WTC11 (cell line): ENCODE measurements around the gene SLC36A4. TPM values are rescaled to one million over a fixed set of nuclear protein-coding genes. Genes with fewer than 3 reads are reported as not detected.

Experiments
- ATAC-seq: fragments of 200-7000 bp; cut with Tn5 transposase; 2 replicates; pipeline ENCODE4 v1.10.0; 2021; ENCODE audit warnings: mild to moderate bottlenecking, moderate library complexity
- CTCF ChIA-PET: fragments of 300-600 bp; sonication (Branson Sonifier 250); formaldehyde crosslinking; loops from one replicate; lab custom pipeline; 2021; ENCODE audit warnings: antibody characterized with exemption; lab: Charles Lee
- POLR2A ChIA-PET: fragments of 350-600 bp; sonication (Branson Sonifier 250); formaldehyde crosslinking; loops from one replicate; lab custom pipeline; 2021; ENCODE audit warnings: antibody characterized with exemption; lab: Charles Lee
- DNase-seq: peaks from one replicate; pipeline ENCODE4 v3.0.0; 2021; ENCODE audit warnings: low spot score
- H3K27ac Mint-ChIP-seq: 2 replicates; pipeline ENCODE4 v1.8.0; 2021; ENCODE audit warnings: mixed read lengths
- H3K27me3 Mint-ChIP-seq: 2 replicates; pipeline ENCODE4 v1.8.0; 2021; ENCODE audit warnings: low read depth, mild to moderate bottlenecking, moderate library complexity, mixed read lengths
- H3K36me3 Mint-ChIP-seq: 2 replicates; pipeline ENCODE4 v1.8.0; 2021; ENCODE audit warnings: mixed read lengths
- H3K4me1 Mint-ChIP-seq: 2 replicates; pipeline ENCODE4 v1.8.0; 2022; ENCODE audit warnings: mixed read lengths
- H3K4me3 Mint-ChIP-seq: 2 replicates; pipeline ENCODE4 v1.8.0; 2021; ENCODE audit warnings: mild to moderate bottlenecking, moderate library complexity, mixed read lengths
- H3K9me3 Mint-ChIP-seq: 2 replicates; pipeline ENCODE4 v1.8.0; 2021; ENCODE audit warnings: mixed read lengths
- ETV6 ChIP-seq: sonication (generic); formaldehyde crosslinking; IDR thresholded peaks from 2 replicates; pipeline ENCODE4 v1.8.1; 2022; ENCODE audit warnings: mild to moderate bottlenecking, missing genetic modification reagents
- KAT7 ChIP-seq: sonication (generic); formaldehyde crosslinking; IDR thresholded peaks from 2 replicates; pipeline ENCODE4 v1.8.1; 2023; ENCODE audit warnings: missing genetic modification reagents, mild to moderate bottlenecking, borderline replicate concordance
- NFATC4 ChIP-seq: fragments of 250-450 bp; sonication (Bioruptor Pico); IDR thresholded peaks from 2 replicates; pipeline ENCODE4 v1.9.0; 2021; ENCODE audit warnings: mild to moderate bottlenecking
- NFE2L1 ChIP-seq: sonication (generic); formaldehyde crosslinking; IDR thresholded peaks from 2 replicates; pipeline ENCODE4 v1.8.1; 2023; ENCODE audit warnings: missing genetic modification reagents
- NR1H2 ChIP-seq: sonication (generic); formaldehyde crosslinking; IDR thresholded peaks from 2 replicates; pipeline ENCODE4 v1.9.0; 2021; ENCODE audit warnings: mild to moderate bottlenecking, moderate library complexity, missing genetic modification reagents
- NR3C1 ChIP-seq: sonication (generic); formaldehyde crosslinking; conservative IDR thresholded peaks from 2 replicates; pipeline ENCODE4 v1.8.1; 2023; ENCODE audit warnings: low read depth, mild to moderate bottlenecking, missing genetic modification reagents
- RELA ChIP-seq: sonication (generic); formaldehyde crosslinking; IDR thresholded peaks from 2 replicates; pipeline ENCODE4 v1.8.1; 2022; ENCODE audit warnings: missing genetic modification reagents, mild to moderate bottlenecking, borderline replicate concordance
- TP53 ChIP-seq: sonication (generic); formaldehyde crosslinking; IDR thresholded peaks from 2 replicates; pipeline ENCODE4 v1.8.1; 2023; ENCODE audit warnings: mild to moderate bottlenecking, missing genetic modification reagents
- ZNF317 ChIP-seq: sonication (generic); formaldehyde crosslinking; IDR thresholded peaks from 2 replicates; pipeline ENCODE4 v1.8.1; 2023; ENCODE audit warnings: low read depth, mild to moderate bottlenecking, moderate library complexity, missing genetic modification reagents, borderline replicate concordance
- ZNF671 ChIP-seq: fragments of 250-450 bp; sonication (Bioruptor Pico); IDR thresholded peaks from 2 replicates; pipeline ENCODE4 v1.8.0; 2021; ENCODE audit warnings: mild to moderate bottlenecking
- total RNA-seq: library from RNA; stranded (reverse); gene quantifications from 3 replicates; pipeline ENCODE4 v1.2.3, GENCODE V29; 2021
- TF ChIP-seq, protein P1 (sequence below): sonication (generic); formaldehyde crosslinking; IDR thresholded peaks from 2 replicates; pipeline ENCODE4 v1.8.0; 2023; ENCODE audit warnings: mild to moderate bottlenecking, missing genetic modification reagents
- TF ChIP-seq, protein P2 (sequence below): sonication (generic); formaldehyde crosslinking; IDR thresholded peaks from 2 replicates; pipeline ENCODE4 v1.8.0; 2022; ENCODE audit warnings: mild to moderate bottlenecking, missing genetic modification reagents
- TF ChIP-seq, protein P3 (sequence below): sonication (generic); formaldehyde crosslinking; IDR thresholded peaks from 2 replicates; pipeline ENCODE4 v1.8.0; 2022; ENCODE audit warnings: mild to moderate bottlenecking, missing genetic modification reagents
- TF ChIP-seq, protein P4 (sequence below): sonication (generic); formaldehyde crosslinking; IDR thresholded peaks from 2 replicates; pipeline ENCODE4 v1.8.1; 2023; ENCODE audit warnings: mild to moderate bottlenecking, missing genetic modification reagents
- TF ChIP-seq, protein P5 (sequence below): sonication (generic); formaldehyde crosslinking; conservative IDR thresholded peaks from 2 replicates; pipeline ENCODE4 v1.8.1; 2023; ENCODE audit warnings: mild to moderate bottlenecking, low read depth, missing genetic modification reagents, moderate library complexity
- TF ChIP-seq, protein P6 (sequence below): sonication (generic); formaldehyde crosslinking; IDR thresholded peaks from 2 replicates; pipeline ENCODE4 v1.8.0; 2023; ENCODE audit warnings: missing genetic modification reagents

Gene SLC36A4
- total RNA-seq, 1 experiment from 2014 or later = 27.9 TPM

DNA sequence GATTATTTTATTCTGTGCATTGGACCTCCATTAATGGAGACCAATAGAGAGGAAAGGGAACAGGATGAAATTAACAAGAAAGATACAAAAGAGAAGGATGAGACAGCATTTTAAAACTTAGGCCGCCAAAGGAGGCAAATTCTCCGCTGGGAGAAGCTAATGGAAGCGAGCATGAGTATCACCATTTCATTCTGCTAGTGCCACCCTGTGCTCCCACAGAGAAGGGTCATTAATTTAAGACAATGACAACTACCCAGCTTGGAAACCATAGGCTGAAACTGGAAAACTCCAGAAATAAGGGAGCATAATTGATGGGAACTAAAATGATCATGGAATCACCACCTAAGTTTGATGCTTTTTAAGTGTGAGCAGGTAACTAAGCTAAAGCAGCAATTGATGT is 69.2 kb downstream of the SLC36A4 start (continued):
- TF ChIP-seq, protein P1, sequence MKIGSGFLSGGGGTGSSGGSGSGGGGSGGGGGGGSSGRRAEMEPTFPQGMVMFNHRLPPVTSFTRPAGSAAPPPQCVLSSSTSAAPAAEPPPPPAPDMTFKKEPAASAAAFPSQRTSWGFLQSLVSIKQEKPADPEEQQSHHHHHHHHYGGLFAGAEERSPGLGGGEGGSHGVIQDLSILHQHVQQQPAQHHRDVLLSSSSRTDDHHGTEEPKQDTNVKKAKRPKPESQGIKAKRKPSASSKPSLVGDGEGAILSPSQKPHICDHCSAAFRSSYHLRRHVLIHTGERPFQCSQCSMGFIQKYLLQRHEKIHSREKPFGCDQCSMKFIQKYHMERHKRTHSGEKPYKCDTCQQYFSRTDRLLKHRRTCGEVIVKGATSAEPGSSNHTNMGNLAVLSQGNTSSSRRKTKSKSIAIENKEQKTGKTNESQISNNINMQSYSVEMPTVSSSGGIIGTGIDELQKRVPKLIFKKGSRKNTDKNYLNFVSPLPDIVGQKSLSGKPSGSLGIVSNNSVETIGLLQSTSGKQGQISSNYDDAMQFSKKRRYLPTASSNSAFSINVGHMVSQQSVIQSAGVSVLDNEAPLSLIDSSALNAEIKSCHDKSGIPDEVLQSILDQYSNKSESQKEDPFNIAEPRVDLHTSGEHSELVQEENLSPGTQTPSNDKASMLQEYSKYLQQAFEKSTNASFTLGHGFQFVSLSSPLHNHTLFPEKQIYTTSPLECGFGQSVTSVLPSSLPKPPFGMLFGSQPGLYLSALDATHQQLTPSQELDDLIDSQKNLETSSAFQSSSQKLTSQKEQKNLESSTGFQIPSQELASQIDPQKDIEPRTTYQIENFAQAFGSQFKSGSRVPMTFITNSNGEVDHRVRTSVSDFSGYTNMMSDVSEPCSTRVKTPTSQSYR = no peak
- no peak for TF ChIP-seq ZNF317 (CRISPR knock-in tag)
- no peak for TF ChIP-seq NFATC4 (CRISPR knock-in tag)
- TF ChIP-seq RELA (CRISPR knock-in tag) = no peak
- TF ChIP-seq, protein P2, sequence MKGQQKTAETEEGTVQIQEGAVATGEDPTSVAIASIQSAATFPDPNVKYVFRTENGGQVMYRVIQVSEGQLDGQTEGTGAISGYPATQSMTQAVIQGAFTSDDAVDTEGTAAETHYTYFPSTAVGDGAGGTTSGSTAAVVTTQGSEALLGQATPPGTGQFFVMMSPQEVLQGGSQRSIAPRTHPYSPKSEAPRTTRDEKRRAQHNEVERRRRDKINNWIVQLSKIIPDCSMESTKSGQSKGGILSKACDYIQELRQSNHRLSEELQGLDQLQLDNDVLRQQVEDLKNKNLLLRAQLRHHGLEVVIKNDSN (CRISPR knock-in tag) = no peak
- no peak for TF ChIP-seq NR3C1 (CRISPR knock-in tag)
- TF ChIP-seq ETV6 (CRISPR knock-in tag) = no peak

DNA sequence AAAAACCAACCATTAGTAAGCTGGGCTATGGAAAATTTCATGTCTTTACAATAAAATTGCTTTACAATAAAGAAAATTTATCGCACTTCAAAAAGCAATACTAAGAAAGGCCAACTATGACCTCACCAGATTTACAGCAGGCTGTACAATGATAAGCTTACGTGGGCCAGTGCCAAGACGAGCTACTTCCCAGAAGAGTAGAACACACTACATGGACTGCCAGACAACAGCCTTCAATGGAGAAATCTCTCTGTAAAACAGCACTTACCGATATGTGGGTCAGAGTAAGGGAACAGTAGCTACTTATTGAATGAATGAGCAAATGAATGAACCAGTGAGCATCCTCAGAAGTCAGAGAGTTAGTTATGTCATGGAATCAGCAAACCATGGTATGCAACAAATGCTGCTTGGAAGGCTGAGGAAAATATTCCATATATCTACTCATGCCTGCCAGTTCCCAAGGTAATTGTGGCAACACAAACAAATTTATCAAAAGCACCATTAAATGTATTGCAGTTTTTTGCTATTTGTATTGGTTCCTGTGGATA is 74.4 kb downstream of the SLC36A4 start:
- Mint-ChIP-seq H3K27ac (no peak overlapping the region), H3K36me3 (no peaks in the 10 kb centered on the region), H3K4me3 (no peak overlapping the region), H3K9me3 (peaks cover 20% of the 10 kb centered on the region), H3K4me1 (peaks cover 6% of the 10 kb centered on the region), H3K27me3 (no peaks in the 10 kb centered on the region)
- TF ChIP-seq TP53 (CRISPR knock-in tag) = no peak
- TF ChIP-seq, protein P3, sequence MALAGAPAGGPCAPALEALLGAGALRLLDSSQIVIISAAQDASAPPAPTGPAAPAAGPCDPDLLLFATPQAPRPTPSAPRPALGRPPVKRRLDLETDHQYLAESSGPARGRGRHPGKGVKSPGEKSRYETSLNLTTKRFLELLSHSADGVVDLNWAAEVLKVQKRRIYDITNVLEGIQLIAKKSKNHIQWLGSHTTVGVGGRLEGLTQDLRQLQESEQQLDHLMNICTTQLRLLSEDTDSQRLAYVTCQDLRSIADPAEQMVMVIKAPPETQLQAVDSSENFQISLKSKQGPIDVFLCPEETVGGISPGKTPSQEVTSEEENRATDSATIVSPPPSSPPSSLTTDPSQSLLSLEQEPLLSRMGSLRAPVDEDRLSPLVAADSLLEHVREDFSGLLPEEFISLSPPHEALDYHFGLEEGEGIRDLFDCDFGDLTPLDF (CRISPR knock-in tag) = no peak
- no peak for ATAC-seq
- ChIA-PET CTCF (no interaction called here), POLR2A (no interaction called here)
- DNase-seq = no peak

DNA sequence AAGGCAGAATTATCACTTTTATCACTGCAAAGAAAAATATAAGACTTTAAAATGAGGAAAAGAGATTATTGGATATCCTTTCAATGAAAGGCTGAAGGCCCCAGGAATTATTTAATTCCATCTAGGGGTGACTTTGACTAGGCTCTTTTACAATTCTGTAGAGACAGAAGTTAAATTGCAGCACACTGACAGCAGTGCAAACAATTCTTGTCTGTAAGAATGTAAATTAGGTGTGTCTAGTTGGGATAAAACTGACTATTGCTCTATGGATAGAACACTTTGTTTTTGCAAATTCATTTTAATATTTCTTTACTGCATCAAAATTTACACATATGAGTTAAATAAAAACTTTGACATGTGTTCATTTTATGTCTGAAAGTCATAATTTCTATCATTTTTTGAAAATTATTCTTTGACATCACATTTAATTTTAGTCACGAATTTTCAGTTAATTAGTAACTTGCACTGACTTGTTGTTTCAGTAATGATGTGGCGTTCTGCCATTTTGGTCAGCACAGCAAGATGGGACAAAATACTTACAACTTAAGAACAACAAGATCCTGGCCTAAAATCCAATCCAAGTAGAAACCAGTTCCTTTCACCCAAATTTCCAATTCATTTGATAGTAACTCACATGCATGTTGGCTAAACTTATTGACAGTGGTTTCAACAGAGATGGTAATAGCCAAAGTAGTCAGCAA is 75.1 kb downstream of the SLC36A4 start:
- TF ChIP-seq NFE2L1 (CRISPR knock-in tag) (no peak), KAT7 (no peak), NFATC4 (CRISPR knock-in tag) (no peak)
- Mint-ChIP-seq H3K4me1 (peaks cover 14% of the 10 kb centered on the region), H3K4me3 (no peak overlapping the region), H3K27ac (no peak overlapping the region), H3K36me3 (no peaks in the 10 kb centered on the region), H3K27me3 (no peaks in the 10 kb centered on the region), H3K9me3 (peaks cover 20% of the 10 kb centered on the region)
- CTCF ChIA-PET = no interaction called here
- DNase-seq = no peak
- POLR2A ChIA-PET = no interaction called here
- no peak for ATAC-seq

DNA sequence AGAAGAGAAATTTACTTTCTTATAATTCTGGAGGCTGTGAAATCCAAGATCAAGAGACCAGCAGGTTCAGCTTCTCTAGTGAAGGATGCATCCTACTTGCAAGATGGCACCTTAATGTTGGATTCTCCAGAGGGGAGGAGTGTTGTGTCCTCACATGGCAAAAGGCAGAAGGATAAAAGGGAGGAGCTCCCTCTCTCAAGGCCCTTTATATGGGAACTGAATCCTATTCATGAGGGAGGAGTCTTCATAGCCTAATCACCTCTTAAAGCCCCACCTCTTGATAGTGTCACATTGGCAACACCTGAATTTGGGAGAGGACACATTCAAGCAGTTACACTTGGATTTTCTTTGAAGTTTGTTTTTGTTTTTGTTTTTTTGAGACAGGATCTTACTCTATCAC is 79.5 kb downstream of the SLC36A4 start:
- ATAC-seq (no peak; the same call in 1 of the 2 replicates), DNase-seq (no peak)
- H3K27me3 Mint-ChIP-seq = no peaks in the 10 kb centered on the region
- no peak overlapping the region for H3K4me3 Mint-ChIP-seq
- peaks cover 9% of the 10 kb centered on the region for H3K9me3 Mint-ChIP-seq
- ChIA-PET CTCF (interaction anchor here (0.8 kb wide), 1 partner anchor 176 kb away, joined by 4 read pairs; no protein-coding TSS in a partner anchor), POLR2A (no interaction called here)
- peaks cover 55% of the 10 kb centered on the region for H3K4me1 Mint-ChIP-seq
- H3K27ac Mint-ChIP-seq = no peak overlapping the region
- no peaks in the 10 kb centered on the region for H3K36me3 Mint-ChIP-seq
- TF ChIP-seq, protein P4, sequence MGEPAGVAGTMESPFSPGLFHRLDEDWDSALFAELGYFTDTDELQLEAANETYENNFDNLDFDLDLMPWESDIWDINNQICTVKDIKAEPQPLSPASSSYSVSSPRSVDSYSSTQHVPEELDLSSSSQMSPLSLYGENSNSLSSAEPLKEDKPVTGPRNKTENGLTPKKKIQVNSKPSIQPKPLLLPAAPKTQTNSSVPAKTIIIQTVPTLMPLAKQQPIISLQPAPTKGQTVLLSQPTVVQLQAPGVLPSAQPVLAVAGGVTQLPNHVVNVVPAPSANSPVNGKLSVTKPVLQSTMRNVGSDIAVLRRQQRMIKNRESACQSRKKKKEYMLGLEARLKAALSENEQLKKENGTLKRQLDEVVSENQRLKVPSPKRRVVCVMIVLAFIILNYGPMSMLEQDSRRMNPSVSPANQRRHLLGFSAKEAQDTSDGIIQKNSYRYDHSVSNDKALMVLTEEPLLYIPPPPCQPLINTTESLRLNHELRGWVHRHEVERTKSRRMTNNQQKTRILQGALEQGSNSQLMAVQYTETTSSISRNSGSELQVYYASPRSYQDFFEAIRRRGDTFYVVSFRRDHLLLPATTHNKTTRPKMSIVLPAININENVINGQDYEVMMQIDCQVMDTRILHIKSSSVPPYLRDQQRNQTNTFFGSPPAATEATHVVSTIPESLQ = no peak
- no peak for TF ChIP-seq ZNF671
- TF ChIP-seq, protein P1 = no peak
- TF ChIP-seq, protein P5, sequence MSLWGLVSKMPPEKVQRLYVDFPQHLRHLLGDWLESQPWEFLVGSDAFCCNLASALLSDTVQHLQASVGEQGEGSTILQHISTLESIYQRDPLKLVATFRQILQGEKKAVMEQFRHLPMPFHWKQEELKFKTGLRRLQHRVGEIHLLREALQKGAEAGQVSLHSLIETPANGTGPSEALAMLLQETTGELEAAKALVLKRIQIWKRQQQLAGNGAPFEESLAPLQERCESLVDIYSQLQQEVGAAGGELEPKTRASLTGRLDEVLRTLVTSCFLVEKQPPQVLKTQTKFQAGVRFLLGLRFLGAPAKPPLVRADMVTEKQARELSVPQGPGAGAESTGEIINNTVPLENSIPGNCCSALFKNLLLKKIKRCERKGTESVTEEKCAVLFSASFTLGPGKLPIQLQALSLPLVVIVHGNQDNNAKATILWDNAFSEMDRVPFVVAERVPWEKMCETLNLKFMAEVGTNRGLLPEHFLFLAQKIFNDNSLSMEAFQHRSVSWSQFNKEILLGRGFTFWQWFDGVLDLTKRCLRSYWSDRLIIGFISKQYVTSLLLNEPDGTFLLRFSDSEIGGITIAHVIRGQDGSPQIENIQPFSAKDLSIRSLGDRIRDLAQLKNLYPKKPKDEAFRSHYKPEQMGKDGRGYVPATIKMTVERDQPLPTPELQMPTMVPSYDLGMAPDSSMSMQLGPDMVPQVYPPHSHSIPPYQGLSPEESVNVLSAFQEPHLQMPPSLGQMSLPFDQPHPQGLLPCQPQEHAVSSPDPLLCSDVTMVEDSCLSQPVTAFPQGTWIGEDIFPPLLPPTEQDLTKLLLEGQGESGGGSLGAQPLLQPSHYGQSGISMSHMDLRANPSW (CRISPR knock-in tag) = no peak
- TF ChIP-seq ETV6 (CRISPR knock-in tag) = no peak
- TF ChIP-seq, protein P6, sequence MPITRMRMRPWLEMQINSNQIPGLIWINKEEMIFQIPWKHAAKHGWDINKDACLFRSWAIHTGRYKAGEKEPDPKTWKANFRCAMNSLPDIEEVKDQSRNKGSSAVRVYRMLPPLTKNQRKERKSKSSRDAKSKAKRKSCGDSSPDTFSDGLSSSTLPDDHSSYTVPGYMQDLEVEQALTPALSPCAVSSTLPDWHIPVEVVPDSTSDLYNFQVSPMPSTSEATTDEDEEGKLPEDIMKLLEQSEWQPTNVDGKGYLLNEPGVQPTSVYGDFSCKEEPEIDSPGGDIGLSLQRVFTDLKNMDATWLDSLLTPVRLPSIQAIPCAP = no peak
- no peak for TF ChIP-seq NR1H2 (CRISPR knock-in tag)
